Omental fat pad (tissue), 4 donors: Measurements from ENCODE around the gene PAFAH1B2. TPM values are rescaled to one million over a fixed set of nuclear protein-coding genes. Genes with fewer than 3 reads are reported as not detected.
A peak's percentile ranks its signal among the peaks of the same experiment; 100 is the strongest.

Source experiments
- ATAC-seq: fragments of 150-250 bp; one replicate; pipeline ENCODE4 v1.9.1; 2016; ENCODE audit warnings: mild to moderate bottlenecking, moderate library complexity; ENCODE audit not compliant: low FRiP score
- DNase-seq: peaks from one replicate; pipeline ENCODE4 v3.0.0-alpha.2; 2019; ENCODE audit warnings: low spot score
- CTCF ChIP-seq, 3 donors: fragments of 450-650 bp; IDR thresholded peaks; one replicate each; pipeline ENCODE4 v1.5.1; 2016 to 2017; ENCODE audit warnings: antibody characterized with exemption in 3 of 3, mild to moderate bottlenecking in 3 of 3, moderate library complexity in 2 of 3
- total RNA-seq, 4 donors: library from RNA; depleted of rRNA; stranded (reverse); fragments of >200 nt; gene quantifications; one replicate each; pipeline ENCODE4 v1.1.0, GENCODE V29; 2016

PAFAH1B2 gene
- 100 to 1,000 TPM in 2 of 4 donors, 10 to 100 TPM in 2; 76.0 to 108 (median 98.6) TPM for total RNA-seq

- TF ChIP-seq CTCF (IDR thresholded peaks at IDR 0.05) = no peak
- DNase-seq (peak; percentile 93), ATAC-seq (peak; percentile 94)
These were observed at the start of gene PAFAH1B2 for GRCh38 chr11:117143871-117144476. Gene PAFAH1B2, plus strand, starts transcription at chr11:117144287. Its CDS starts 8,161 bp downstream, at chr11:117152448.

- no peak for TF ChIP-seq CTCF (IDR thresholded peaks at IDR 0.05)
- ATAC-seq = no peak
- DNase-seq = no peak
These were observed 49.3 kb upstream of the PAFAH1B2 start for GRCh38 chr11:117094776-117095175.

GRCh38 chr11:117095284-117096161 lies 48.6 kb upstream of the PAFAH1B2 start:
- DNase-seq (no peak), ATAC-seq (no peak)
- no peak for TF ChIP-seq CTCF (IDR thresholded peaks at IDR 0.05)

- no peak for DNase-seq
- TF ChIP-seq CTCF (IDR thresholded peaks at IDR 0.05) = no peak
- ATAC-seq = no peak
These were observed 47.7 kb upstream of the PAFAH1B2 start for GRCh38 chr11:117096201-117096991.

GRCh38 chr11:117097014-117097388 lies 47.1 kb upstream of the PAFAH1B2 start:
- DNase-seq (no peak), ATAC-seq (no peak)
- TF ChIP-seq CTCF (IDR thresholded peaks at IDR 0.05) = no peak

- TF ChIP-seq CTCF (IDR thresholded peaks at IDR 0.05) = no peak
- ATAC-seq = peak; percentile 29
These were observed 46.5 kb upstream of the PAFAH1B2 start for GRCh38 chr11:117097389-117098268.

More at GRCh38 chr11:117097389-117098268, 46.5 kb upstream of the PAFAH1B2 start:
- DNase-seq = no peak
